Astrocyte (in vitro differentiated cells and primary cell): ENCODE results near the gene PRDM10.
"Not testable (repeated sequence)": the region's sequence is repeated elsewhere in the genome, so short reads cannot be mapped to it uniquely, and the experiment has no call there.

ENCODE experiments used
- CTCF ChIP-seq: IDR thresholded peaks from 2 replicates; pipeline ENCODE4 v1.5.1; 2011; ENCODE audit warnings: low read depth, mild to moderate bottlenecking, inconsistent platforms, low read length, moderate library complexity; ENCODE audit not compliant: insufficient read depth
- EZH2 ChIP-seq: IDR thresholded peaks from 2 replicates; pipeline ENCODE4 v1.6.1; 2012; ENCODE audit warnings: mild to moderate bottlenecking, low read length, inconsistent platforms; ENCODE audit not compliant: insufficient read depth

GRCh38 chr11:130021606-130022005 lies 19.0 kb upstream of the PRDM10 start:
- not testable (repeated sequence) for TF ChIP-seq CTCF, EZH2
